Cardiac muscle cell (in vitro differentiated cells and primary cell): ENCODE results near the gene CHAF1A. TPM values are rescaled to one million over a fixed set of nuclear protein-coding genes. Genes with fewer than 3 reads are reported as not detected.

Experiments
- DNase-seq, 2 donors: peaks; one replicate each; pipeline versions ENCODE4 v3.0.0 to v3.0.0-alpha.2; 2010 to 2017; ENCODE audit warnings: low read depth in 1 of 2, low spot score in 1 of 2
- H3K27ac ChIP-seq: fragments of 200-600 bp; sonication (generic); 2 replicates; pipeline ENCODE4 v1.5.1; 2016
- H3K27me3 ChIP-seq: fragments of 200-600 bp; sonication (generic); 2 replicates; pipeline ENCODE4 v1.6.0; 2016; ENCODE audit warnings: control low read depth
- H3K36me3 ChIP-seq: fragments of 200-600 bp; sonication (generic); 2 replicates; pipeline ENCODE4 v1.5.1; 2016; ENCODE audit warnings: control low read depth
- H3K4me1 ChIP-seq: fragments of 200-600 bp; sonication (generic); 2 replicates; pipeline ENCODE4 v1.8.1; 2017; ENCODE audit warnings: low read depth, mild to moderate bottlenecking, mixed run types
- H3K4me3 ChIP-seq: fragments of 200-600 bp; sonication (generic); 2 replicates; pipeline ENCODE4 v1.5.1; 2016; ENCODE audit warnings: mild to moderate bottlenecking
- H3K9me3 ChIP-seq: fragments of 200-600 bp; sonication (generic); 2 replicates; pipeline ENCODE4 v1.5.1; 2017; ENCODE audit warnings: low read depth, mild to moderate bottlenecking, control low read depth
- polyA plus RNA-seq: library from polyadenylated mRNA; unstranded; fragments of >200 nt; fragmentation: Nextera tagmentation; extraction: Ambion mirVana; gene quantifications from 2 replicates; pipeline ENCODE4 v1.2.1, GENCODE V29; 2016
- total RNA-seq: library from RNA; depleted of rRNA; stranded (reverse); fragments of >200 nt; gene quantifications from 2 replicates; pipeline ENCODE4 v1.2.3, GENCODE V29; 2016
- TF ChIP-seq, protein P1 (sequence below): IDR thresholded peaks from 2 replicates; pipeline ENCODE4 v1.5.1; 2012; ENCODE audit warnings: low read depth, mild to moderate bottlenecking, low read length

Gene CHAF1A
- total and polyA plus RNA-seq, 2 experiments from 2014 or later: 15.3 to 38.9 TPM

GRCh38 chr19:4444765-4445741, 42.6 kb downstream of the CHAF1A start:
- Histone ChIP-seq H3K4me1 (no peaks in the 10 kb centered on the region), H3K27ac (peak overlapping the region; percentile 12), H3K36me3 (peaks cover 28% of the 10 kb centered on the region)

DNA sequence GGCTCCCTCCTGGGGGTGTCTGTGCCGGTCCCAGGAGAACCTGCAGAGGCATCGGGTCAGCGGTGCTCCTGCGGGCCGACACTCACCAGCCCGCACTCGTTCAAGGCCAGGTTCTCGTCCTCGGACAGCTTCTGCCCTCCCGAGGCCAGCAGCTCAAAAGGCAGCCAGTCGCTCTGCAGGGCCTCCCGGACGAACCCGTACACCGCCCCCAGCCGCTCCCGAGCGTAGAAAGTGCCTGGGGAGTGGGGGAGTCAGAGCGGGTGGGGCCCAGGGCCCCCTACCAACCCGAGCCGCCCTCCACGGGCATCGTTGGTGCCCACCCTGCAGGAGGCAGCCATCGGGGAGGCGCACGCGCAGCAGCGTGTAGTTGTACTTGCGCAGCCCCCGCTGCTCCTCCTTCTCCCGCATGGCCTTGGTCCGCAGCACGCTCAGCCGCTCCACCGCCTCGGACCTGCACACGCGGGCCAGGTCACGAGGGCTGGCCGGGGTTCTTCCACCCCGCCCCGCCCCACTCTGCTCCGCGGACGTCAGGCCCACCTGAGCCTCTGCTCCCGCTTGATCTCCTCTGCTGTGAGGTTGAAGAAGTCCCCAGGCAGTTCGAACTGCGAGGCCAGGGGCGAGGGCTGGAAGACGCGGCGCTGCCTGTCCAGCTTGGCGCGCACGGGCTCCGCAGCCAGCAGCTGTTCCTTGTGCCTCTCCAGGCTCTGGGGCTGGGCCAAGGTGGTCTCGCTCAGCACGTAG, 43.7 kb downstream of the CHAF1A start:
- H3K27ac ChIP-seq: no peak overlapping the region
- H3K27me3 ChIP-seq: no peaks in the 10 kb centered on the region
- TF ChIP-seq, protein P1, sequence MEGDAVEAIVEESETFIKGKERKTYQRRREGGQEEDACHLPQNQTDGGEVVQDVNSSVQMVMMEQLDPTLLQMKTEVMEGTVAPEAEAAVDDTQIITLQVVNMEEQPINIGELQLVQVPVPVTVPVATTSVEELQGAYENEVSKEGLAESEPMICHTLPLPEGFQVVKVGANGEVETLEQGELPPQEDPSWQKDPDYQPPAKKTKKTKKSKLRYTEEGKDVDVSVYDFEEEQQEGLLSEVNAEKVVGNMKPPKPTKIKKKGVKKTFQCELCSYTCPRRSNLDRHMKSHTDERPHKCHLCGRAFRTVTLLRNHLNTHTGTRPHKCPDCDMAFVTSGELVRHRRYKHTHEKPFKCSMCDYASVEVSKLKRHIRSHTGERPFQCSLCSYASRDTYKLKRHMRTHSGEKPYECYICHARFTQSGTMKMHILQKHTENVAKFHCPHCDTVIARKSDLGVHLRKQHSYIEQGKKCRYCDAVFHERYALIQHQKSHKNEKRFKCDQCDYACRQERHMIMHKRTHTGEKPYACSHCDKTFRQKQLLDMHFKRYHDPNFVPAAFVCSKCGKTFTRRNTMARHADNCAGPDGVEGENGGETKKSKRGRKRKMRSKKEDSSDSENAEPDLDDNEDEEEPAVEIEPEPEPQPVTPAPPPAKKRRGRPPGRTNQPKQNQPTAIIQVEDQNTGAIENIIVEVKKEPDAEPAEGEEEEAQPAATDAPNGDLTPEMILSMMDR: no peak
- H3K4me1 ChIP-seq: no peaks in the 10 kb centered on the region
- peaks cover 30% of the 10 kb centered on the region for H3K36me3 ChIP-seq
- no peaks in the 10 kb centered on the region for H3K9me3 ChIP-seq
- no peak overlapping the region for H3K4me3 ChIP-seq
- DNase-seq: no peak

More at GRCh38 chr19:4444765-4445741, 42.6 kb downstream of the CHAF1A start:
- no peak overlapping the region for H3K4me3 ChIP-seq
- H3K9me3 ChIP-seq: no peaks in the 10 kb centered on the region
- H3K27me3 ChIP-seq: no peaks in the 10 kb centered on the region
- TF ChIP-seq, protein P1: no peak
- DNase-seq: peak in 1 of 2 donors; percentile 13

DNA sequence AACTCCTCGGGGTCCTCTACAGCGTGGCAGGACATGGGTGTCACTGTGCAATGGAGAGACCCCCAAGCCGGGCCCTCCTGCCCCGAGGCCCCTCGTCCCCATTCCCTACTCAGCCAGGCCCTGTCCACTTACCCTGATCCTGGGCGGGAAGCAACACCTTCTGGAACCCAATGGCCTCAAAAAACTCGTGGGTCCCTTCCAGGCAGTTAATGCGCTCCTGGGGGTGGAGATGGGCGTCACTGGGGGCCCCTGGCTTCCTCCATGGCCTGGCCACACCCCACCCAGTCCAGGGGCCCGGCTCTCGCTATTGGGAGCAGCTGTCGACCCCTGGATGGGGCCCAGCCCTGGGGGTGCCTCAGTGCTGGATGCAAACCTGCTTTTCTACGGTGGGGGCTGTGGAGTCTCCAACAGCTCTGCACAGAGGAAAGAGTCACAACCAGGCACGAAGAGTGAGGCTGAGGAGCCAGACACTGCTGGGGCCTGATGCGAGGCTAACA, 44.3 kb downstream of the CHAF1A start:
- DNase-seq: no peak
- TF ChIP-seq, protein P1: no peak
- no peaks in the 10 kb centered on the region for H3K4me1 ChIP-seq
- H3K27ac ChIP-seq: no peak overlapping the region
- no peaks in the 10 kb centered on the region for H3K9me3 ChIP-seq
- H3K27me3 ChIP-seq: no peaks in the 10 kb centered on the region
- no peak overlapping the region for H3K4me3 ChIP-seq
- peaks cover 35% of the 10 kb centered on the region for H3K36me3 ChIP-seq

GRCh38 chr19:4447327-4448146, 45.1 kb downstream of the CHAF1A start:
- no peak overlapping the region for H3K4me3 ChIP-seq
- H3K27ac ChIP-seq: no peak overlapping the region
- no peaks in the 10 kb centered on the region for H3K9me3 ChIP-seq
- no peaks in the 10 kb centered on the region for H3K4me1 ChIP-seq
- peaks cover 35% of the 10 kb centered on the region for H3K36me3 ChIP-seq
- no peak for DNase-seq
- TF ChIP-seq, protein P1: no peak
- H3K27me3 ChIP-seq: no peaks in the 10 kb centered on the region
